IMR-90 (cell line): Measurements from ENCODE around the gene PCSK5. TPM values are rescaled to one million over a fixed set of nuclear protein-coding genes. Genes with fewer than 3 reads are reported as not detected.

Experiments
- ATAC-seq: fragments of 200-7000 bp; cut with Tn5 transposase; 2 replicates; pipeline ENCODE4 v1.9.1; 2020; ENCODE audit warnings: low read depth, mild to moderate bottlenecking, moderate library complexity
- BruUV-seq: library from RNA; stranded (reverse); fragments of 400-500 nt; replicated peaks from 2 replicates; lab custom pipeline; 2021; lab: Mats Ljungman, UMichigan
- CTCF ChIA-PET: fragments of 300-600 bp; formaldehyde crosslinking; extraction: SDS; loops from one replicate; lab custom pipeline; 2021; ENCODE audit warnings: antibody characterized with exemption; lab: Yijun Ruan, JAX
- POLR2A ChIA-PET: fragments of 300-600 bp; sonication (Branson Sonifier 250); formaldehyde crosslinking; loops from one replicate; lab custom pipeline; 2022; ENCODE audit warnings: antibody characterized with exemption; ENCODE audit not compliant: unreplicated experiment; lab: Charles Lee
- DNase-seq: peaks from one replicate; pipeline ENCODE4 v3.0.0; 2013
- H2AFZ ChIP-seq: replicated peaks from 2 replicates; pipeline ENCODE3; 2013; ENCODE audit warnings: low read length, mild to moderate bottlenecking; ENCODE audit not compliant: poor library complexity
- H2AK5ac ChIP-seq: 2 replicates; pipeline ENCODE4 v1.6.1; 2013; ENCODE audit warnings: low read depth, low read length, inconsistent platforms
- H2AK9ac ChIP-seq: replicated peaks from 2 replicates; pipeline ENCODE3; 2013; ENCODE audit warnings: mild to moderate bottlenecking, low read depth, low read length, moderate library complexity; ENCODE audit not compliant: poor library complexity
- H2BK120ac ChIP-seq: 2 replicates; pipeline ENCODE4 v1.6.1; 2013; ENCODE audit warnings: low read depth, low read length, inconsistent platforms
- H2BK15ac ChIP-seq: 3 replicates; pipeline ENCODE4 v1.6.1; 2013; ENCODE audit warnings: low read depth, low read length, inconsistent platforms
- H2BK20ac ChIP-seq: 2 replicates; pipeline ENCODE4 v1.6.1; 2013; ENCODE audit warnings: low read depth, mild to moderate bottlenecking, inconsistent platforms, low read length, moderate library complexity
- H2BK5ac ChIP-seq: 2 replicates; pipeline ENCODE4 v1.6.1; 2013; ENCODE audit warnings: mild to moderate bottlenecking, low read depth, low read length, inconsistent platforms; ENCODE audit not compliant: poor library complexity, severe bottlenecking
- H3K14ac ChIP-seq: replicated peaks from 2 replicates; pipeline ENCODE4 v1.6.1; 2013; ENCODE audit warnings: low read depth, low read length, inconsistent platforms
- H3K18ac ChIP-seq: 2 replicates; pipeline ENCODE4 v1.6.1; 2013; ENCODE audit warnings: low read depth, low read length, control low read depth
- H3K23ac ChIP-seq: 2 replicates; pipeline ENCODE4 v1.6.1; 2013; ENCODE audit warnings: low read depth, low read length, inconsistent platforms
- H3K27ac ChIP-seq: 2 replicates; pipeline ENCODE4 v1.5.1; 2013; ENCODE audit warnings: mild to moderate bottlenecking, control low read depth, low read length; ENCODE audit not compliant: insufficient read depth
- H3K27me3 ChIP-seq: 2 replicates; pipeline ENCODE4 v1.6.1; 2013; ENCODE audit warnings: low read length; ENCODE audit not compliant: control insufficient read depth, insufficient read depth
- H3K36me3 ChIP-seq: 2 replicates; pipeline ENCODE4 v1.6.1; 2013; ENCODE audit warnings: low read length, mixed read lengths; ENCODE audit not compliant: control insufficient read depth, insufficient read depth
- H3K4ac ChIP-seq: 2 replicates; pipeline ENCODE4 v1.6.1; 2013; ENCODE audit warnings: low read depth, low read length, inconsistent platforms
- H3K4me1 ChIP-seq: 2 replicates; pipeline ENCODE4 v1.6.1; 2013; ENCODE audit warnings: low read length, mixed read lengths; ENCODE audit not compliant: control insufficient read depth, insufficient read depth
- H3K4me2 ChIP-seq: 2 replicates; pipeline ENCODE4 v1.6.1; 2013; ENCODE audit warnings: low read depth, mild to moderate bottlenecking, control low read depth, low read length, moderate library complexity
- H3K4me3 ChIP-seq: 2 replicates; pipeline ENCODE4 v1.5.1; 2013; ENCODE audit warnings: low read depth, mild to moderate bottlenecking, control low read depth, low read length, moderate library complexity; ENCODE audit not compliant: insufficient read depth
- H3K56ac ChIP-seq: 2 replicates; pipeline ENCODE4 v1.6.1; 2013; ENCODE audit warnings: low read length, inconsistent platforms; ENCODE audit not compliant: insufficient read depth; ENCODE audit errors: extremely low read depth
- H3K79me1 ChIP-seq, 2 experiments: 2 replicates each; pipeline ENCODE4 v1.6.1; 2013; ENCODE audit warnings: low read length in 2 of 2, inconsistent platforms in 1 of 2, low read depth in 1 of 2
- H3K9ac ChIP-seq: 2 replicates; pipeline ENCODE4 v1.6.1; 2013; ENCODE audit warnings: low read depth, low read length, control low read depth
- H3K9me1 ChIP-seq: 2 replicates; pipeline ENCODE4 v1.6.1; 2013; ENCODE audit warnings: low read length, inconsistent platforms; ENCODE audit not compliant: insufficient read depth
- H3K9me3 ChIP-seq: 2 replicates; pipeline ENCODE4 v1.6.1; 2013; ENCODE audit warnings: low read length; ENCODE audit not compliant: control insufficient read depth, insufficient read depth
- H4K20me1 ChIP-seq: 2 replicates; pipeline ENCODE4 v1.6.1; 2013; ENCODE audit warnings: low read length, inconsistent platforms; ENCODE audit not compliant: insufficient read depth
- H4K5ac ChIP-seq: 2 replicates; pipeline ENCODE4 v1.6.1; 2013; ENCODE audit warnings: mild to moderate bottlenecking, low read depth, low read length, control low read depth
- H4K8ac ChIP-seq, 2 experiments: 2 replicates each; pipeline ENCODE4 v1.6.1; 2013; ENCODE audit warnings: low read depth in 2 of 2, low read length in 2 of 2, control low read depth in 1 of 2, inconsistent platforms in 1 of 2
- H4K91ac ChIP-seq: 2 replicates; pipeline ENCODE4 v1.6.1; 2013; ENCODE audit warnings: low read depth, low read length, inconsistent platforms; ENCODE audit not compliant: insufficient read depth
- RAD21 ChIP-seq: IDR thresholded peaks from 2 replicates; pipeline ENCODE4 v1.6.1; 2012; ENCODE audit warnings: low read length, improper control_type of control experiment
- RCOR1 ChIP-seq: IDR thresholded peaks from 2 replicates; pipeline ENCODE4 v1.6.1; 2012; ENCODE audit warnings: mild to moderate bottlenecking, low read length, improper control_type of control experiment; ENCODE audit not compliant: insufficient replicate concordance
- WGBS, 2 experiments: methylation state at CpG; one replicate each; pipeline versions ENCODE4 v1.1.5 to v1.1.7; 2013; ENCODE audit warnings: missing lambda C conversion rate in 2 of 2; ENCODE audit not compliant: insufficient read length in 1 of 2; ENCODE audit errors: extremely low coverage in 2 of 2; 5-methylcytosine and 5-hydroxymethylcytosine counted together
- dilution Hi-C: fragments of 300-500 bp; cut with HindIII; formaldehyde crosslinking; loops from one replicate; pipeline ENCODE4 v1.14.3; 2018; ENCODE audit warnings: low sequenced_read_pairs; ENCODE audit not compliant: unreplicated experiment
- in situ Hi-C: fragments of 300-500 bp; cut with MboI; formaldehyde crosslinking; loops from 3 replicates; pipeline ENCODE4 v1.14.3; 2019; ENCODE audit warnings: low sequenced_read_pairs, inconsistent platforms, mixed read lengths
- intact Hi-C: fragments of 100-400 bp; cut with micrococcal nuclease; formaldehyde crosslinking; loops from 2 replicates; pipeline ENCODE4 v1.10.0; 2022
- polyA plus RNA-seq, 3 experiments: library from polyadenylated mRNA; depleted of rRNA; stranded (reverse); fragments of >200 nt; gene quantifications; 2 replicates each; pipeline ENCODE4 v1.2.3, GENCODE V29; 2012; ENCODE audit warnings: low replicate concordance in 1 of 3
- total RNA-seq: library from RNA; depleted of rRNA; stranded (reverse); fragments of >200 nt; gene quantifications from 2 replicates; pipeline ENCODE4 v1.2.3, GENCODE V29; 2012

PCSK5 gene
- total and polyA plus RNA-seq, 2 of the 4 experiments (the other 2 are of a cell fraction), result 1.5 to 3.0 TPM

DNA sequence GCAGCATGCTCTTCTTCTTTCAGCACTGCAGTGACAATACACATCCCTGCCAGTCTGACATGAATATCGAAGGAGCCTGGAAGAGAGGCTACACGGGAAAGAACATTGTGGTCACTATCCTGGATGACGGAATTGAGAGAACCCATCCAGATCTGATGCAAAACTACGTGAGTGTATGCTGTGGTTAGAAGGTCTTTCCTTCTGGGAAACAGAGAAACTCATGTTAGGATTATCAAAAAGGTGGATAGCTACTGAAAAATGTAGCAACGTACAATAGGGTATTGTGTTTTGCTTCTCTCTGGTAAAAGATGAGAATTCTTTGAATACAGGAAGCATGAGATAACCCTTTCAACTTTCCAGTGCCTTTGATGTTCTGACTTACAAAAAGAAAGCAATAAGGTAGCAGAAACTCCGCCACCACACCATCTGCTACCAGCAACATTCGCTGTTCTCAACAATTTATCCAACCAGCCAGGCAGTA, 133.3 kb downstream of the PCSK5 start:
- BruUV-seq, result no TSS peak
- H3K9ac ChIP-seq, result no peak overlapping the region
- POLR2A ChIA-PET, result no interaction called here

More for the DNA sequence above, 133.3 kb downstream of the PCSK5 start:
- Histone ChIP-seq H3K36me3 (peaks cover 5% of the 10 kb centered on the region; the same call in 1 of the 2 replicates), H3K79me1 (no peaks in the 10 kb centered on the region), H2AK9ac (no peak overlapping the region), H3K4me2 (no peak overlapping the region), H3K9me3 (no peaks in the 10 kb centered on the region), H2BK120ac (no peak overlapping the region), H2BK15ac (no peak overlapping the region), H4K20me1 (no peaks in the 10 kb centered on the region), H4K91ac (no peak overlapping the region), H3K4me3 (no peak overlapping the region), H3K9me1 (no peaks in the 10 kb centered on the region; the same call in 1 of the 2 replicates), H2AFZ (no peak overlapping the region), H3K18ac (no peak overlapping the region), H3K27me3 (no peaks in the 10 kb centered on the region), H2BK20ac (no peak overlapping the region), H2AK5ac (no peak overlapping the region), H3K4me1 (no peaks in the 10 kb centered on the region), H3K14ac (no peak overlapping the region), H4K8ac (no peak overlapping the region), H3K4ac (no peak overlapping the region), H3K27ac (no peak overlapping the region), H3K23ac (no peak overlapping the region), H2BK5ac (no peak overlapping the region), H3K56ac (no peak overlapping the region), H4K5ac (no peak overlapping the region)
- WGBS, 2 experiments, result no CpG with 5 or more reads among the region's 7 CpGs
- CTCF ChIA-PET, result no interaction called here
- DNase-seq (no peak), ATAC-seq (no peak)
- in situ Hi-C loops (no loop called here), intact Hi-C loops (no loop called here), dilution Hi-C loops (no loop called here)
- no peak for TF ChIP-seq RCOR1
- no peak for TF ChIP-seq RAD21
